CD4-positive, alpha-beta T cell treated with Interleukin-1 beta for 1 hour (primary cell): Measurements from ENCODE around the gene FLCN.
A peak's percentile ranks its signal among the peaks of the same experiment; 100 is the strongest.
"Not testable (repeated sequence)": the region's sequence is repeated elsewhere in the genome, so short reads cannot be mapped to it uniquely, and the experiment has no call there.

Experiments used
- DNase-seq, 2 donors: peaks; one replicate each; pipeline ENCODE4 v3.0.0-alpha.2; 2020 to 2022

FLCN gene

DNA sequence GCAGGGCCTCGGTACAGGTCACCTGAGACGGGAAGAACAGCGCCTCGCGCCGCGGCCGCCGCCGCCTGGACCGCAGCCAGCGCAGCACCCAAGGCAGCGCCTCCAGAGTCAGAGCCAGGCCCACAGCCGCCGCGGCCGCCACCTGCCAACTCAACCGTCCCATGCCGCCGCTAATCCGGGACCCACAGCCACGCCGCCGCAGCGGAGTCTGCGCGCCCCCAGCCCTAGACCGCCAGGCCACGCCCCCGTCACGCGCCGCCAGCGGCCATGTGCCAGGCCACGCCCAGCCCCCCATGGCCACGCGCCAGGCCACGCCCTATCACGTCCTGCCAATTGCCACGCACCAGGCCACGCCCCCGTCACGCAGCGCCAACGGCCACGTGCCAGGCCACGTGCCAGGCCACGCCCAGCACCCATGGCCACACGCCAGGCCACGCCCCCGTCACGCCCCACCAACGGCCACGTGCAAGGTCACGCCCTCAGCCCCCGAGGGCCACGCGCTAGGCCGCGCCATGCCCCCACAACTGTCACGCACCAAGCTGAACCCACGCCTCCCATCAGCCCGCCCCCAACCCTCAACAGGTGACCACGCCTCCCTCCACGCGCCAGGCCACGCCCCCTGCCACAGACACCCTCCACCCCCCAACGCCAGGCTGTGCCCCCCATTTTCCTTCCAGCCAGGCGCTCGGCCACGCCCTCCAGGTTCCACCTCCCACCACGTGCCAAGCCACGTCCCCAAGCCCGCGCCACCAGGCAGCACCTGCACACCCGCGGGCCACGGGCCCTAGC, 30.6 kb downstream of the FLCN start, which contains the start of gene PLD6:
TSS of gene PLD6 (minus strand) at position 210 of the 789 bp plus-strand sequence. CDS start at position 163, 47 bp downstream.
- peak; percentile 93 to 95 for DNase-seq

GRCh38 chr17:17205368-17206123, 31.4 kb downstream of the FLCN start:
- peak; percentile 48 to 51 for DNase-seq

- no peak for DNase-seq
These were observed 32.2 kb downstream of the FLCN start for GRCh38 chr17:17204635-17205231.

- no peak for DNase-seq
These were observed 32.9 kb downstream of the FLCN start for GRCh38 chr17:17204041-17204591.

DNA sequence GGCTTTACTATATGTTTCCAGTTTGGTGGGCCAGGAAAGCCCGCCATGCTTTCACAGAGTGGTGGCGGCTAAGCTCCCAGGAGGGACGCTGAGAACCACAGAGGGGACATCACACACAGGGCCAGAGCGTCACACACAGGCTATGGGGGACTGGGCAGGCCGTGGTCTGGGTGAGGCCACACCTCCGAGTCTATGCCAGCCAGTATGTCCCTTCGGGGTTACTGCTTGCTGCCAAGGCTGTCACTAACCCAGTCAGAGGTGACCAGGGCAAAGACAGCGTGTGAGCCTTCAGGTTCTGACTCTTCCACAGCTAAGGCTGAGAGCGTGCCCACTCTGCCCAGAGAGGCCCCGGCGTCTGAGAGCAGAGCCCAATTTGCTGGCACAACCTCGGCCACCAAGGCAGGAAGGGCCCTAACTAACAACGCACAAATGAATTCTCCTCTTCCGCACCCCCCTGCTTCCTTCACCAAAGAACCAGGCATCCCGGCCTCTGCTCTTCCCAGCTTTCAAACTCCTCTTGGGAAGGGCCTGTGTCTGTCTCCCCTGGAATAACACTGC, 33.7 kb downstream of the FLCN start:
- no peak for DNase-seq

GRCh38 chr17:17201907-17202306, 35.1 kb downstream of the FLCN start:
- no peak for DNase-seq

- no peak for DNase-seq
These were observed 35.7 kb downstream of the FLCN start for GRCh38 chr17:17201271-17201670.

DNA sequence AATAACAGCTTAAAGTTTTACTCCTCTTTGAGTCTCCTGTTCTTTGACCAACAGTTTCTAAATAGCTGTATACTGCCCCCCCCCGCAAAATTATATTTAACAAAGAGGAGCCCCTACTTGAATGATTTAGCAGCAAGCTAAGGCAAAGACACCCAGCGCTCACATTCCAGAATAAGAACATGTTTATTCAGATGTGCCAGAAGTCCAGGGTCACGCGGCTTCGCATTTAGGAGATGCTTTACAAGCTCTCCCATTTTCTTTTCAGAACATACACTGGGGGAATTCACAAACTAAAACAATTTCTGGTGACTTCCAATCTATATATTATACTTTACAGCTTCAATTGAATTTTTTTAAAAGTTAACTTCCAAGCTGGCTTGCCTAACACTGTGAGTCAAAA, 36.1 kb downstream of the FLCN start:
- DNase-seq = no peak

DNA sequence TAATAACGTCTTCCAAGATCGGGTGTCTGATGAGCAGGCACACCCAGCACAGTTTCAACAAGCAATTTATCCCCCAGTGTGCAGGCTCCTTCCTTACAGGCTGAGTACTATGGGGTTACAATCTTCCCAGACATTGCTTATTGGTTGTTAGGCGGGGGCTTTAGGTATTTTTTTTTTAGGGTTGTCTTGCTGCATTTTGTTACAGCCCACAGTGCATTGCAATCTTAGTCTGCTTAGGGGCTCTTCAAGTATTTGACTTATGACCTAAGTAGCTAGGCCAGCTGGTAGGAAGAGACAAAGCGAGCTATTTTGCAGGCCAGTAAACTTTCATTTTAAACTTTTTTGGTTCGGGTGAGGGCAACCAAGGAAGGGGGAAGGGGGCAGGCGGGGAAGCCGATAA, 36.7 kb downstream of the FLCN start:
- no peak for DNase-seq

- no peak for DNase-seq
These were observed 38.7 kb downstream of the FLCN start for GRCh38 chr17:17198281-17198680.

DNA sequence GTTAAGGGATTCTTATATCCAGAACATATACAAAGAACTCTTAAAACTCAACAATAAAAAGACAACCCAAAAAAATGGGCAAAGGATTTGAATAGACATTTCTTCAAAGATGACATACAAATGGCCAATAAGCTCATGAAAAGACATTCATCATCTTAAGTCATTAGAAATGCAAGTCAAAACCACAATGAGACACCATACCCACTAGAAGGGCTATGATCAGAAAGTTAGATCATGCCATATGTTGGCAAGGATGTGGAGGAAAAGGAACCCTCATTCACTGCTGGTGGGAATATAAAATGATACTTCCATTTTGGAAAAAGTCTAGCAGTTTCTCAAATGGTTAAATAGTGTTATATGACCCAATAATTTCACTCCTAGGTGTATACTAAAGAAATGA, 40.2 kb downstream of the FLCN start:
- no peak for DNase-seq

- not testable (repeated sequence) for DNase-seq
These were observed 41.5 kb downstream of the FLCN start for GRCh38 chr17:17195466-17195865.

DNA sequence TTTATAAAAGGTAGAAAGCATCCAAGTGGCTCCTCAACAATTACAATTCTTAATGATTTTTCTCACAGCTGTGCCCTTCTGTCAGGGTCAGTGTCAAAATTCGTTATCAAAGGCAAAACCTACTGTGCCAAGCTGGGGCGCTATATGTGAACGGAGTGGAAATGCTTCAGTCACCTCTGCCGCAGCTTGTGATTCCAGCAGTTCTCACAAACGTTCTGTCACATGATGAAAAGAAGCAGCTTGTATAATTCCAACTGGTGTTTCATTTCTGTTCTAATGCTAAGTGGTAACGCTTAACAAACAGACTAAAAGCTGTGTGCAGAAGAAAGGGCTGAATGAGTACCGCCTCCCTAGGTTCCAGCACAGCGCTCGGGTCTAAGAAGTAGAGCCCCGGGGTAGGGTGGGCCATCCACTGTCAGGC, 45.0 kb downstream of the FLCN start:
- no peak for DNase-seq

DNA sequence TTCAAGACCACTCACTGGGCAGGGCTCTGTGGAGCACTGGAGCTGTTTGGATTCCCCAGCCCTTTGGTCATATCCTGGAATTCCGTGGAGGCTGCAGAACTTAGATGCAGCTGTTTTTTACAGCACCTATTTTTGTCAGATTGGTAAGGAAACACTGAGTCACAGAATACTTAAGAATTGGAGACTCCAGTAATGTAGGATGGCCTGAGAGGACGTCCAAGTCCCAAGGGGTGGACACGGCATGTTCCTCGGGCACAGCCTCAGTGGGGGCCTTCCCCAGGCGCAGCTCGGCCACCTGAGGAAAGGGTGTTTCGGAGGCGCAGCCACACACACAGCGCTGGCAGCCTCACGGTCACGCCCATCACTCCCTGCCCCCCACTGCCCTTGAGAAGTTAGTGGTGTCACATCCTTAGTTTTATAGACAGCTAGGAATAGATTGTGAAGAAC, 45.6 kb downstream of the FLCN start:
- no peak for DNase-seq

DNA sequence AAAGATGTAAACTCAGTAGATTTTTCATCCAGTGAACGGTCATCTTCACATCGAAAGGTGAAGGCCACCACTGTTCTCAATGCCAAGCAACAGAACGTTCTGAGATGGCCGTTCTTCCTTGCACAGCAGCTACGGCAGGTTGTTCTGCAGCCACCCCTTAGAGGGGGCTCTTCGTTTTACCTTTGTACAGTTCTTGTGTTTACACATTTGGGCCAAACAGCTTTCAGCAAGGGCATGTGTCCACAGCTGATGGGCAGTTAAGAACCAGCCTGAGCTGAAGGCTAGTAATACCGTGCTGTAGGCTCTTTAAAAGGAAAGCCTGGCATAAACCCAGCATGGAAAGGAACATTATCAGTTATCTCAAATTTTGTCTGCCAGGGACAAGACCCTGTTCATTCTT, 46.8 kb downstream of the FLCN start:
- no peak for DNase-seq

DNA sequence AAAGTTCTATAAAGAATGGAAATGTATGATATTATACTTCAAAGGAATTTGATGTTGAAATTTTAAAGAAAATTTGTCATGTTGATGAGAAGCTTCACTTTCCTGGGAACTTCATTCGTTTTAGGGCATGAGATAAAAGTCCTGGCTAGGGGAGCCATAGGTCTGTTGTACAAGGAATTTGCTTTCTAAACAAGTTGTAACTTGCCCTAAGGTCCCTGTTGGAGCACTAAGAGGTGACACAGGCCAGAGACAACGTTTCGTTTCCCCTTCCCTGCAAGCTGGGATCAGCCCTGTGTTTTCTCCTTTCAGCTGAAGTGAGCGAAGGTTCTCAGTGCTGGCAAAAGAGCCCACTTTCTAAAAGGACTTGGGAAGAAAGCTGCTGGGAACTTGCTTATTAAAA, 47.4 kb downstream of the FLCN start:
- DNase-seq = no peak

GRCh38 chr17:17188586-17188985, 48.4 kb downstream of the FLCN start:
- no peak for DNase-seq

GRCh38 chr17:17186551-17187505, 50.1 kb downstream of the FLCN start:
- no peak for DNase-seq

DNA sequence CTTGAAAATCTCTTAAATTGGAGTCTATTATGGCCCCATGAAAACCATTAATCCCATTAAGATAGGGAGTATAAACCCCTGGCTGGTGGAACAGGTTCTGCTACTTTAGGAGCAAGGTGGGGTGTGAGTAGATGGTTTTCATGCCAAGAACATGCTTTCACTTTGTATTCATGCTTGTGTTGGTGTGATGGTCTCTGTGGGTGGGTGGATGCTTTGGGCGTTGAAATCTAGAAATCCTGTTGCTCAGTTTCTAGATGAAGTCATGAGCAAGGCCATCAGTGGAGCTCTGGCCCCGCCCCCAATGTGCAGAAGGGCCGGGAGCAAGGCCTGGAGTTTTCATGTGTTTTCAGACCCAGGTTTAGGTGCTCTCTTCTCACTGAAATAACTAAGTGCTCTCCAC, 50.9 kb downstream of the FLCN start:
- DNase-seq = no peak

DNA sequence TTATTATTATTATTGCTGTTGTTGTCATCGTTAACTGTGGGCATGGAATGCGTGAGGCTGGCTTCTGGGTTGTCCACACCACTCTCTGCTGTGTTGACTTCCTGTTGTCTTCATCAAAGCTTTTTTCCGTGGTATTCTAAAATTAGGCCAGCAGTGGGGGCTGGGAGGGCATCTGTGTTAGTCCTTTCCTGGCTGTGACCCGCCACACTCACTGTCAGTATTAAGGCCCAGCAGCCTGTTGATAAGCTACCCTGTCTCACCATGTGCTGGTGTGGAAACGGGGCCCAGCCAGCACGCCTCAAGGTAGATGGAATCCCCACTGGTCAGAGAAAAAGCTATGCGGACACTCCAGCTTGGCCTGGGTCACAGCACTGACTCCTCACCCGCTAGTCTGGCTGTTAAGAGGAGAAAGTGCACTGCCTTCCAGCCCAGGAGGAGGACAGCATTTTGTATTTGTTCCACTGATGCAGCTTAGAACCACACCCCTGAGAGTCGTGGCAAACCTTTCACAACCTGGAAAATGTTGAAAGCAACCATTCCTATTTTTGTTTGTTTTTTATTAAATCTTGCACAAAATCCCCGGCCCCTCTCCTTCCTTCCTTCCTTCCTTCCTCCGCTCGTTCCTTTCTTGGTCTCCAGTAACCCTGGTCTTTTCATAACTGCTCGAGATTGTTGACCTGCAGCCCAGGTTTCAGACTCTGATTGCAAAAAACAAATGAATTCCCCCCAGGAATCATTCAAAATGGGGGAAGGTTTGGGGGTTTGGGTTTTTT, 51.8 kb downstream of the FLCN start:
- DNase-seq = not testable (repeated sequence)

GRCh38 chr17:17183744-17184143, 53.2 kb downstream of the FLCN start:
- no peak for DNase-seq
